Stromal cell of bone marrow (primary cell): ENCODE data around the gene HLA-DPB1.
"Not testable (repeated sequence)": the region's sequence is repeated elsewhere in the genome, so short reads cannot be mapped to it uniquely, and the experiment has no call there.

ENCODE experiments used
- DNase-seq: peaks from one replicate; pipeline ENCODE4 v3.0.0-alpha.2; 2012; ENCODE audit warnings: low read depth

The HLA-DPB1 gene

GRCh38 chr6:33071569-33071968, 4.2 kb upstream of the HLA-DPB1 start:
- no peak for DNase-seq

- DNase-seq, result no peak
Observed at GRCh38 chr6:33072508-33073100, 3.2 kb upstream of the HLA-DPB1 start.

- peak; percentile 59 for DNase-seq
Observed at GRCh38 chr6:33073431-33073871, 2.3 kb upstream of the HLA-DPB1 start, which contains the start of gene HLA-DPA1. Gene HLA-DPA1, minus strand, starts transcription at chr6:33073649.

- DNase-seq, result no peak
Observed at GRCh38 chr6:33075208-33075567, 602 bp upstream of the HLA-DPB1 start.

- no peak for DNase-seq
Observed at GRCh38 chr6:33076406-33076934, 680 bp downstream of the HLA-DPB1 start.

- DNase-seq, result no peak
Observed at GRCh38 chr6:33077908-33078307, 2.1 kb downstream of the HLA-DPB1 start.

- no peak for DNase-seq
Observed at GRCh38 chr6:33078442-33078841, 2.7 kb downstream of the HLA-DPB1 start.

- no peak for DNase-seq
Observed at GRCh38 chr6:33078919-33079521, 3.2 kb downstream of the HLA-DPB1 start.

- DNase-seq, result no peak
Observed at GRCh38 chr6:33079580-33079979, 3.8 kb downstream of the HLA-DPB1 start.

- peak; percentile 43 for DNase-seq
Observed at GRCh38 chr6:33080127-33081089, 4.6 kb downstream of the HLA-DPB1 start.

GRCh38 chr6:33081098-33081824, 5.5 kb downstream of the HLA-DPB1 start:
- no peak for DNase-seq

- peak; percentile 31 for DNase-seq
Observed at GRCh38 chr6:33082702-33083101, 6.9 kb downstream of the HLA-DPB1 start.

- DNase-seq, result no peak
Observed at GRCh38 chr6:33085627-33086026, 9.8 kb downstream of the HLA-DPB1 start.

GRCh38 chr6:33088258-33088930, 12.6 kb downstream of the HLA-DPB1 start:
- no peak for DNase-seq

GRCh38 chr6:33088931-33089620, 13.3 kb downstream of the HLA-DPB1 start:
- no peak for DNase-seq

- DNase-seq, result no peak
Observed at GRCh38 chr6:33091957-33092356, 16.2 kb downstream of the HLA-DPB1 start.

GRCh38 chr6:33092385-33092784, 16.6 kb downstream of the HLA-DPB1 start:
- DNase-seq, result no peak

- DNase-seq, result no peak
Observed at GRCh38 chr6:33093855-33094254, 18.1 kb downstream of the HLA-DPB1 start.

GRCh38 chr6:33095681-33096080, 19.9 kb downstream of the HLA-DPB1 start:
- no peak for DNase-seq

- DNase-seq, result not testable (repeated sequence)
Observed at GRCh38 chr6:33101121-33101737, 25.4 kb downstream of the HLA-DPB1 start.
